GM12878 (cell line): ENCODE data around the gene GPC6. TPM values are rescaled to one million over a fixed set of nuclear protein-coding genes. Genes with fewer than 3 reads are reported as not detected.

Experiments
- ATAC-seq: fragments of 200-7000 bp; cut with Tn5 transposase; 3 replicates; pipeline ENCODE4 v1.9.1; 2020; ENCODE audit warnings: mild to moderate bottlenecking, moderate library complexity
- BruUV-seq: library from RNA; stranded (reverse); fragments of 400-500 nt; replicated peaks from 2 replicates; lab custom pipeline; 2021; lab: Mats Ljungman, UMichigan
- CTCF ChIA-PET: fragments of 300-600 bp; sonication (Branson Sonifier 250); formaldehyde crosslinking; extraction: SDS; loops from one replicate; lab custom pipeline; 2021; ENCODE audit warnings: inconsistent platforms; lab: Yijun Ruan, JAX
- POLR2A ChIA-PET: fragments of 350-600 bp; formaldehyde crosslinking; extraction: SDS; loops from one replicate; lab custom pipeline; 2021; ENCODE audit warnings: inconsistent platforms; lab: Charles Lee
- RAD21 ChIA-PET: fragments of 300-600 bp; sonication (Branson Sonifier 250); formaldehyde crosslinking; loops from one replicate; lab custom pipeline; 2023; ENCODE audit warnings: antibody characterized with exemption; ENCODE audit not compliant: unreplicated experiment; lab: Charles Lee
- SMC1A ChIA-PET: fragments of 300-600 bp; sonication (Branson Sonifier 250); formaldehyde crosslinking; loops from one replicate; lab custom pipeline; 2023; ENCODE audit not compliant: unreplicated experiment, uncharacterized antibody; lab: Charles Lee
- DNase-seq: peaks from one replicate; pipeline ENCODE4 v3.0.0-alpha.2; 2011; ENCODE audit warnings: low read depth, low spot score
- FAIRE-seq: peaks from 3 replicates; lab custom pipeline; 2011; peaks lifted over from hg19 to GRCh38; lab: Jason Lieb, UNC
- H2AFZ ChIP-seq: 2 replicates; pipeline ENCODE4 v1.6.0; 2011; ENCODE audit warnings: low read depth, low read length, control low read depth; ENCODE audit not compliant: control insufficient read depth
- H3K27ac ChIP-seq: 2 replicates; pipeline ENCODE4 v1.5.1; 2011; ENCODE audit warnings: control low read depth; ENCODE audit not compliant: control insufficient read depth, insufficient read depth
- H3K27me3 ChIP-seq, 2 experiments: replicated peaks in 1 of 2; 2 replicates each; pipeline versions ENCODE4 v1.6.0 to v1.6.1; 2011; ENCODE audit warnings: low read length in 1 of 2; ENCODE audit not compliant: control insufficient read depth in 2 of 2, insufficient read depth in 2 of 2
- H3K36me3 ChIP-seq, 2 experiments: 2 replicates each; pipeline ENCODE4 v1.5.1; 2011; ENCODE audit warnings: low read length in 1 of 2; ENCODE audit not compliant: control insufficient read depth in 2 of 2, insufficient read depth in 2 of 2
- H3K4me1 ChIP-seq: 2 replicates; pipeline ENCODE4 v1.6.1; 2011; ENCODE audit warnings: mild to moderate bottlenecking, low read length, moderate library complexity, mixed read lengths; ENCODE audit not compliant: control insufficient read depth, insufficient read depth
- H3K4me2 ChIP-seq: 2 replicates; pipeline ENCODE4 v1.6.0; 2011; ENCODE audit warnings: control low read depth; ENCODE audit not compliant: control insufficient read depth, insufficient read depth
- H3K4me3 ChIP-seq: fragments of 200-600 bp; sonication (generic); 2 replicates; pipeline ENCODE4 v1.5.1; 2016
- H3K79me2 ChIP-seq: 2 replicates; pipeline ENCODE4 v1.6.0; 2011; ENCODE audit warnings: low read length; ENCODE audit not compliant: control insufficient read depth, insufficient read depth
- H3K9ac ChIP-seq: 2 replicates; pipeline ENCODE4 v1.8.0; 2011; ENCODE audit warnings: low read length, control low read depth, mixed read lengths; ENCODE audit not compliant: control insufficient read depth, insufficient read depth
- H3K9me3 ChIP-seq: replicated peaks from 3 replicates; pipeline ENCODE4 v1.5.1; 2011; ENCODE audit warnings: mild to moderate bottlenecking, low read length; ENCODE audit not compliant: control insufficient read depth, insufficient read depth
- H4K20me1 ChIP-seq: 2 replicates; pipeline ENCODE4 v1.6.0; 2011; ENCODE audit not compliant: control insufficient read depth, insufficient read depth
- EZH2 ChIP-seq: IDR thresholded peaks from 2 replicates; pipeline ENCODE4 v1.6.1; 2012; ENCODE audit warnings: low read depth, mild to moderate bottlenecking, control low read depth, inconsistent platforms, low read length, borderline replicate concordance; ENCODE audit not compliant: control insufficient read depth
- MLLT1 ChIP-seq: fragments of 450-650 bp; IDR thresholded peaks from 2 replicates; pipeline ENCODE4 v1.6.1; 2016; ENCODE audit warnings: mild to moderate bottlenecking
- MTA3 ChIP-seq: IDR thresholded peaks from 2 replicates; pipeline ENCODE4 v1.6.1; 2012; ENCODE audit warnings: low read length, inconsistent platforms, borderline replicate concordance
- RFX5 ChIP-seq: IDR thresholded peaks from 2 replicates; pipeline ENCODE4 v1.6.1; 2011; ENCODE audit warnings: low read depth, low read length, improper control_type of control experiment
- SMAD1 ChIP-seq: fragments of 450-650 bp; IDR thresholded peaks from 2 replicates; pipeline ENCODE4 v1.6.1; 2018; ENCODE audit warnings: mild to moderate bottlenecking, low read depth; ENCODE audit not compliant: partially characterized antibody
- WRNIP1 ChIP-seq: IDR thresholded peaks from 2 replicates; pipeline ENCODE4 v1.6.1; 2011; ENCODE audit warnings: low read depth, low read length, improper control_type of control experiment, borderline replicate concordance
- WGBS: methylation state at CpG from one replicate; pipeline ENCODE4 v1.1.6; 2016; ENCODE audit warnings: low lambda C conversion rate; ENCODE audit not compliant: insufficient replicate concordance, insufficient coverage; ENCODE audit errors: missing lambda C conversion rate; 5-methylcytosine and 5-hydroxymethylcytosine counted together
- in situ Hi-C: fragments of 300-500 bp; cut with MboI; formaldehyde crosslinking; loops from 9 replicates; pipeline ENCODE4 v1.14.3; 2018; ENCODE audit warnings: mixed read lengths
- intact Hi-C: fragments of 100-400 bp; cut with micrococcal nuclease; formaldehyde crosslinking; loops from one replicate; pipeline ENCODE4 v1.14.2; 2022; ENCODE audit not compliant: unreplicated experiment
- polyA plus RNA-seq, 11 experiments: library from polyadenylated mRNA; depleted of rRNA in 4 of 11; unstranded in 6 of 11; stranded (reverse) in 5 of 11; fragments of >200 nt; fragmentation: Nextera tagmentation in 4 of 11; fragmentation: Illumina TruSeq in 1 of 11; extraction: Ambion mirVana in 4 of 11; extraction: Trizol in 1 of 11; gene quantifications; 1 replicate in 1 of 11; 2 replicates in 10 of 11; pipeline versions ENCODE4 v1.2.1 to v1.2.3, GENCODE V29; 2011 to 2016; ENCODE audit warnings: inconsistent platforms in 2 of 11, missing spikeins in 2 of 11, low read depth in 1 of 11
- total RNA-seq, 4 experiments: library from RNA; depleted of rRNA in 3 of 4; stranded (reverse); fragments of >200 nt in 3 of 4; fragmentation: Illumina TruSeq in 1 of 4; extraction: Trizol in 1 of 4; gene quantifications; 2 replicates each; pipeline versions ENCODE4 v1.2.1 to v1.2.3, GENCODE V29; 2013 to 2021

Gene GPC6
- total and polyA plus RNA-seq, 10 of the 15 experiments (the other 5 are each of a cell fraction or from before 2014, with no cell fraction given): 0.03 to 0.04 (median 0.03) TPM; not detected in 7

GRCh38 chr13:93260591-93260990, 34.0 kb downstream of the GPC6 start:
- Histone ChIP-seq H4K20me1 (no peaks in the 10 kb centered on the region), H3K9ac (no peak overlapping the region), H3K4me3 (no peak overlapping the region), H3K79me2 (no peaks in the 10 kb centered on the region), H3K9me3 (no peaks in the 10 kb centered on the region), H2AFZ (no peak overlapping the region), H3K27me3 (no peaks in the 10 kb centered on the region), H3K4me2 (no peak overlapping the region), H3K27ac (no peak overlapping the region), H3K36me3 (no peaks in the 10 kb centered on the region), H3K4me1 (no peaks in the 10 kb centered on the region)
- ChIA-PET SMC1A (no interaction called here), RAD21 (no interaction called here), POLR2A (no interaction called here), CTCF (no interaction called here)
- WGBS: 38% methylated on average over 1 of the region's 1 CpG
- no peak for TF ChIP-seq RFX5
- TF ChIP-seq MLLT1: no peak
- no peak for TF ChIP-seq WRNIP1
- no peak for TF ChIP-seq MTA3
- TF ChIP-seq SMAD1: no peak
- TF ChIP-seq EZH2: no peak
- in situ Hi-C loops: no loop called here
- intact Hi-C loops: no loop called here
- no TSS peak for BruUV-seq
- no peak for DNase-seq
- FAIRE-seq: no peak
- ATAC-seq: no peak
